ENCODE results near the gene SMIM38.

The SMIM38 gene

GRCh38 chr11:69204246-69204940 is 48.7 kb downstream of the SMIM38 start:
- DNase-seq: no peak

GRCh38 chr11:69204941-69205742 is 49.4 kb downstream of the SMIM38 start:
- DNase-seq: no peak
